K562 (cell line): ENCODE results near the gene FILIP1L. TPM values are rescaled to one million over a fixed set of nuclear protein-coding genes. Genes with fewer than 3 reads are reported as not detected.

Experiments used
- ATAC-seq: fragments of 200-7000 bp; cut with Tn5 transposase; 3 replicates; pipeline ENCODE4 v1.9.1; 2020; ENCODE audit warnings: moderate library complexity
- BruUV-seq: library from RNA; stranded (reverse); fragments of 400-500 nt; replicated peaks from 2 replicates; lab custom pipeline; 2021; lab: Mats Ljungman, UMichigan
- CTCF ChIA-PET: fragments of 300-600 bp; formaldehyde crosslinking; extraction: SDS; loops from one replicate; lab custom pipeline; 2021; ENCODE audit warnings: low intra/inter-chr PET ratio; lab: Yijun Ruan, JAX
- POLR2A ChIA-PET: fragments of 300-600, 350-650 bp; sonication (Branson Sonifier 250); formaldehyde crosslinking; extraction: SDS; loops from one replicate; lab custom pipeline; 2021; ENCODE audit warnings: antibody characterized with exemption, inconsistent platforms; lab: Yijun Ruan, JAX
- DNase-seq, 4 experiments: peaks; one replicate each; pipeline versions ENCODE4 v3.0.0 to v3.0.0-alpha.2; 2011 to 2018; ENCODE audit warnings: low spot score in 3 of 4, mixed read lengths in 3 of 4; ENCODE audit errors: extremely low read depth in 1 of 4
- FAIRE-seq: peaks from 2 replicates; lab custom pipeline; 2011; peaks lifted over from hg19 to GRCh38; lab: Jason Lieb, UNC
- H2AFZ ChIP-seq: 2 replicates; pipeline ENCODE4 v1.6.0; 2011; ENCODE audit warnings: low read depth, low read length, control low read depth, inconsistent platforms
- H3K27ac ChIP-seq: fragments of 200-600 bp; 3 replicates; pipeline ENCODE4 v1.8.0; 2011; ENCODE audit warnings: low read depth, mild to moderate bottlenecking, control low read depth, inconsistent platforms, low read length, moderate library complexity, mixed read lengths; ENCODE audit errors: extremely low read depth
- H3K27me3 ChIP-seq, 2 experiments: fragments of 300-600 bp in 1 of 2; 2 replicates in 1 of 2; 3 replicates in 1 of 2; pipeline versions ENCODE4 v1.6.0 to v1.8.0; 2011; ENCODE audit warnings: inconsistent platforms in 2 of 2, low read length in 2 of 2, mild to moderate bottlenecking in 1 of 2, mixed read lengths in 1 of 2, moderate library complexity in 1 of 2; ENCODE audit not compliant: control insufficient read depth in 2 of 2, insufficient read depth in 2 of 2
- H3K36me3 ChIP-seq: fragments of 300-600 bp; 3 replicates; pipeline ENCODE4 v1.8.0; 2011; ENCODE audit warnings: mild to moderate bottlenecking, low read length, inconsistent platforms; ENCODE audit not compliant: control insufficient read depth, insufficient read depth
- H3K4me1 ChIP-seq, 2 experiments: fragments of 200-600 bp in 1 of 2; replicated peaks in 1 of 2; 2 replicates in 1 of 2; 3 replicates in 1 of 2; pipeline versions ENCODE4 v1.5.1 to v1.8.0; 2011; ENCODE audit warnings: inconsistent platforms in 2 of 2, low read length in 2 of 2, mild to moderate bottlenecking in 1 of 2, mixed read lengths in 1 of 2, moderate library complexity in 1 of 2; ENCODE audit not compliant: control insufficient read depth in 2 of 2, insufficient read depth in 2 of 2
- H3K4me2 ChIP-seq: 2 replicates; pipeline ENCODE4 v1.6.1; 2011; ENCODE audit warnings: low read length, control low read depth, inconsistent platforms, mixed read lengths; ENCODE audit not compliant: insufficient read depth
- H3K4me3 ChIP-seq: fragments of 200-600 bp; sonication (generic), shearing (Covaris generic); 2 replicates; pipeline ENCODE4 v1.5.1; 2016; ENCODE audit warnings: control low read depth, inconsistent platforms
- H3K79me2 ChIP-seq: fragments of 200-600 bp; 3 replicates; pipeline ENCODE4 v1.8.0; 2011; ENCODE audit warnings: low read length, inconsistent platforms; ENCODE audit not compliant: control insufficient read depth, insufficient read depth
- H3K9ac ChIP-seq, 2 experiments: 2 replicates each; pipeline versions ENCODE4 v1.6.0 to v1.6.1; 2011; ENCODE audit warnings: low read depth in 2 of 2, low read length in 2 of 2, control low read depth in 1 of 2, inconsistent platforms in 1 of 2, mild to moderate bottlenecking in 1 of 2, mixed read lengths in 1 of 2; ENCODE audit not compliant: insufficient read depth in 1 of 2
- H3K9me1 ChIP-seq: one replicate; pipeline ENCODE4 v1.6.0; 2011; ENCODE audit warnings: inconsistent platforms, mild to moderate bottlenecking, low read length, moderate library complexity; ENCODE audit not compliant: control insufficient read depth, insufficient read depth
- H3K9me3 ChIP-seq: replicated peaks from 2 replicates; pipeline ENCODE4 v1.5.1; 2011; ENCODE audit warnings: low read depth, low read length, inconsistent platforms; ENCODE audit not compliant: control insufficient read depth, insufficient read depth
- H4K20me1 ChIP-seq: replicated peaks from 2 replicates; pipeline ENCODE4 v1.6.1; 2011; ENCODE audit warnings: low read length, inconsistent platforms, mixed read lengths; ENCODE audit not compliant: control insufficient read depth, insufficient read depth
- ASH1L ChIP-seq: fragments of 450-650 bp; IDR thresholded peaks from 2 replicates; pipeline ENCODE4 v1.6.1; 2018; ENCODE audit warnings: borderline replicate concordance, mild to moderate bottlenecking, low read depth; ENCODE audit not compliant: partially characterized antibody
- CBFA2T2 ChIP-seq: fragments of 450-650 bp; conservative IDR thresholded peaks from 2 replicates; pipeline ENCODE4 v1.6.1; 2017; ENCODE audit warnings: mild to moderate bottlenecking
- DIDO1 ChIP-seq: fragments of 450-650 bp; IDR thresholded peaks from 2 replicates; pipeline ENCODE4 v1.6.1; 2016; ENCODE audit warnings: low read depth, missing biosample characterization, missing genetic modification characterization
- DNMT1 ChIP-seq: fragments of 450-650 bp; IDR thresholded peaks from 2 replicates; pipeline ENCODE4 v1.6.1; 2016; ENCODE audit warnings: antibody characterized with exemption, mild to moderate bottlenecking
- E2F4 ChIP-seq: sonication (generic); formaldehyde crosslinking; IDR thresholded peaks from 2 replicates; pipeline ENCODE4 v1.8.0; 2022; ENCODE audit warnings: mild to moderate bottlenecking, low read depth, missing genetic modification reagents
- EP400 ChIP-seq: fragments of 450-650 bp; IDR thresholded peaks from 2 replicates; pipeline ENCODE4 v1.6.1; 2017; ENCODE audit warnings: antibody characterized with exemption, mild to moderate bottlenecking, moderate library complexity
- HOMEZ ChIP-seq: fragments of 250-450 bp; sonication (Bioruptor Pico); IDR thresholded peaks from 2 replicates; pipeline ENCODE4 v1.4.0; 2020; ENCODE audit warnings: mild to moderate bottlenecking, moderate library complexity
- MED1 ChIP-seq: sonication (generic); formaldehyde crosslinking; IDR thresholded peaks from 2 replicates; pipeline ENCODE4 v1.8.1; 2023; ENCODE audit warnings: missing genetic modification reagents, borderline replicate concordance
- PPARD ChIP-seq: fragments of 250-450 bp; sonication (Bioruptor Pico); IDR thresholded peaks from 2 replicates; pipeline ENCODE4 v1.8.0; 2022; ENCODE audit warnings: inconsistent platforms, mild to moderate bottlenecking, moderate library complexity
- RBM34 ChIP-seq: fragments of 200-400 bp; formaldehyde crosslinking; IDR thresholded peaks from 2 replicates; pipeline ENCODE4 v1.6.1; 2018; ENCODE audit warnings: low read length, borderline replicate concordance; ENCODE audit not compliant: insufficient read depth
- TARDBP ChIP-seq: fragments of 450-650 bp; IDR thresholded peaks from 2 replicates; pipeline ENCODE4 v1.6.1; 2016
- WGBS: fragments of 100-300 bp; shearing (Covaris generic); methylation state at CpG from one replicate; pipeline ENCODE4 v1.1.6; 2016; ENCODE audit warnings: low coverage, mixed read lengths; ENCODE audit not compliant: insufficient coverage; ENCODE audit errors: missing lambda C conversion rate; 5-methylcytosine and 5-hydroxymethylcytosine counted together
- in situ Hi-C: fragments of 300-500 bp; cut with MboI; formaldehyde crosslinking; loops from 4 replicates; pipeline ENCODE4 v1.15.0; 2018; ENCODE audit warnings: inconsistent platforms, mixed read lengths
- intact Hi-C: fragments of 100-400 bp; cut with micrococcal nuclease; formaldehyde crosslinking; loops from 2 replicates; pipeline ENCODE4 v1.14.2; 2022
- polyA plus RNA-seq, 8 experiments: library from polyadenylated mRNA; depleted of rRNA in 4 of 8; stranded (reverse) in 5 of 8; unstranded in 3 of 8; fragments of >200 nt; fragmentation: Nextera tagmentation in 2 of 8; fragmentation: Illumina TruSeq in 1 of 8; extraction: Ambion mirVana in 2 of 8; extraction: Trizol in 1 of 8; gene quantifications; 2 replicates each; pipeline versions ENCODE4 v1.2.1 to v1.2.3, GENCODE V29; 2011 to 2014; ENCODE audit warnings: inconsistent platforms in 1 of 8, missing spikeins in 1 of 8
- total RNA-seq, 7 experiments: library from RNA; depleted of rRNA in 6 of 7; stranded (reverse); fragments of >200 nt in 6 of 7; fragmentation: Illumina TruSeq in 2 of 7; extraction: Trizol in 2 of 7; gene quantifications; 2 replicates each; pipeline versions ENCODE4 v1.2.1 to v1.2.3, GENCODE V29; 2011 to 2021; ENCODE audit warnings: low replicate concordance in 1 of 7
- TF ChIP-seq, protein P1 (sequence below), 2 experiments: fragments of 450-650 bp; formaldehyde crosslinking in 1 of 2; IDR thresholded peaks; 2 replicates each; pipeline versions ENCODE4 v1.4.0 to v1.6.1; 2014 to 2020; ENCODE audit warnings: mild to moderate bottlenecking in 2 of 2, borderline replicate concordance in 1 of 2, low read depth in 1 of 2

Gene FILIP1L
- total and polyA plus RNA-seq, 9 of the 15 experiments (the other 6 are each of a cell fraction or from before 2014, with no cell fraction given), result 0.50 to 2.1 (median 1.1) TPM

DNA sequence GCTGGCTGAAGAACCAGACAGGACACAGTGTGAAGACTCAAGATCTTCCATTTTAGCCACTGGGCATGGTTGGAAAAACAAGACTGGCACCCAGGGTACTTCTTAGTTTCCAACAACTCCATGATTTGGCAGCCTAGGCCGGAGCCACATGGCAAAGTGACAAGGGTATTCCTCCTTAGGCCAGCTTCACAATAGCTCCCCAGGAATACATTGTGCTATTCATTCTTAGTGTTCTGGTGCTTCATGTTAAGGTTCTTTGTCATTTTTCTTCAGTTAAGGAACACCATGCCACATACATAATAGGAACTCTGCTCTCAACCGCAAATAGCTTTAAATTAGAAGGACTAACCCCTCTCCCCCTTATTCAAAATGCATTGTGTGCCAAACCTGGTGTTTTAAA, 8.0 kb upstream of the FILIP1L start:
- Histone ChIP-seq H3K9ac (no peak overlapping the region), H3K9me3 (no peaks in the 10 kb centered on the region), H2AFZ (no peak overlapping the region), H3K27me3 (no peaks in the 10 kb centered on the region), H3K4me2 (no peak overlapping the region)
- CTCF ChIA-PET, result no interaction called here
- no TSS peak for BruUV-seq
- WGBS, result 89% methylated on average over 2 of the region's 2 CpGs
- no peak for FAIRE-seq
- in situ Hi-C loops, result no loop called here
- TF ChIP-seq, protein P1, sequence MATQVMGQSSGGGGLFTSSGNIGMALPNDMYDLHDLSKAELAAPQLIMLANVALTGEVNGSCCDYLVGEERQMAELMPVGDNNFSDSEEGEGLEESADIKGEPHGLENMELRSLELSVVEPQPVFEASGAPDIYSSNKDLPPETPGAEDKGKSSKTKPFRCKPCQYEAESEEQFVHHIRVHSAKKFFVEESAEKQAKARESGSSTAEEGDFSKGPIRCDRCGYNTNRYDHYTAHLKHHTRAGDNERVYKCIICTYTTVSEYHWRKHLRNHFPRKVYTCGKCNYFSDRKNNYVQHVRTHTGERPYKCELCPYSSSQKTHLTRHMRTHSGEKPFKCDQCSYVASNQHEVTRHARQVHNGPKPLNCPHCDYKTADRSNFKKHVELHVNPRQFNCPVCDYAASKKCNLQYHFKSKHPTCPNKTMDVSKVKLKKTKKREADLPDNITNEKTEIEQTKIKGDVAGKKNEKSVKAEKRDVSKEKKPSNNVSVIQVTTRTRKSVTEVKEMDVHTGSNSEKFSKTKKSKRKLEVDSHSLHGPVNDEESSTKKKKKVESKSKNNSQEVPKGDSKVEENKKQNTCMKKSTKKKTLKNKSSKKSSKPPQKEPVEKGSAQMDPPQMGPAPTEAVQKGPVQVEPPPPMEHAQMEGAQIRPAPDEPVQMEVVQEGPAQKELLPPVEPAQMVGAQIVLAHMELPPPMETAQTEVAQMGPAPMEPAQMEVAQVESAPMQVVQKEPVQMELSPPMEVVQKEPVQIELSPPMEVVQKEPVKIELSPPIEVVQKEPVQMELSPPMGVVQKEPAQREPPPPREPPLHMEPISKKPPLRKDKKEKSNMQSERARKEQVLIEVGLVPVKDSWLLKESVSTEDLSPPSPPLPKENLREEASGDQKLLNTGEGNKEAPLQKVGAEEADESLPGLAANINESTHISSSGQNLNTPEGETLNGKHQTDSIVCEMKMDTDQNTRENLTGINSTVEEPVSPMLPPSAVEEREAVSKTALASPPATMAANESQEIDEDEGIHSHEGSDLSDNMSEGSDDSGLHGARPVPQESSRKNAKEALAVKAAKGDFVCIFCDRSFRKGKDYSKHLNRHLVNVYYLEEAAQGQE (IDR thresholded peaks at IDR 0.05; ENCODE audit: borderline replicate concordance), result no peak
- TF ChIP-seq, protein P1 (CRISPR knock-in tag; IDR thresholded peaks at IDR 0.05; ENCODE audit: low read depth), result no peak
- no peak for TF ChIP-seq PPARD (CRISPR knock-in tag)
- no peak for TF ChIP-seq DIDO1 (tag)
- no peak for TF ChIP-seq TARDBP
- TF ChIP-seq HOMEZ (CRISPR knock-in tag), result no peak
- TF ChIP-seq DNMT1, result no peak
- TF ChIP-seq E2F4 (CRISPR knock-in tag), result no peak
- TF ChIP-seq MED1 (CRISPR knock-in tag), result no peak
- no peak for TF ChIP-seq EP400
- no peak for TF ChIP-seq ASH1L
- no peak for TF ChIP-seq CBFA2T2
- no peak for TF ChIP-seq RBM34
- TF ChIP-seq, all 486 proteins: peak for 0
- Histone ChIP-seq H3K36me3 (no peaks in the 10 kb centered on the region), H3K9me1 (no peaks in the 10 kb centered on the region), H3K4me1 (no peaks in the 10 kb centered on the region), H3K27ac (no peak overlapping the region), H3K79me2 (no peaks in the 10 kb centered on the region; the same call in 2 of the 3 replicates), H3K4me3 (no peak overlapping the region), H4K20me1 (no peaks in the 10 kb centered on the region)
- DNase-seq (no peak), ATAC-seq (no peak)
- intact Hi-C loops, result no loop called here
- POLR2A ChIA-PET, result no interaction called here
